Measurements from ENCODE around the gene IRX3. TPM values are rescaled to one million over a fixed set of nuclear protein-coding genes. Genes with fewer than 3 reads are reported as not detected.

IRX3 gene
- total RNA-seq, 1 experiment from 2014 or later, result 2.4 TPM

GRCh38 chr16:54331241-54332002, 44.8 kb upstream of the IRX3 start:
- no peaks in the 10 kb centered on the region for H3K79me1 ChIP-seq (ENCODE audit: insufficient read depth, low read depth, low read length, poor library complexity, severe bottlenecking)
- H3K14ac ChIP-seq (ENCODE audit: insufficient read depth, low read length), result no peak overlapping the region
- no peak overlapping the region for H4K91ac ChIP-seq (ENCODE audit: insufficient read length, low read depth, low read length)
- H3K9me3 ChIP-seq (ENCODE audit: control insufficient read depth, low read depth, low read length), result no peaks in the 10 kb centered on the region
- H3K4me1 ChIP-seq (ENCODE audit: insufficient read depth, low read length), result peaks cover 5% of the 10 kb centered on the region; the same call in 1 of the 2 replicates
- H3K56ac ChIP-seq (ENCODE audit: insufficient read length, low read depth, low read length), result no peak overlapping the region
- H3K27ac ChIP-seq (ENCODE audit: insufficient read length, low read depth, low read length), result peak overlapping the region; percentile 63
- Mint-ChIP-seq H3K36me3 (ENCODE audit: insufficient read depth in 1 of 3, low read depth in 3 of 3) (no peaks in the 10 kb centered on the region; a peak in 1 of 7 replicates), H3K27me3 (ENCODE audit: low read depth) (peaks cover 32% of the 10 kb centered on the region), H3K9me3 (no peaks in the 10 kb centered on the region), H3K4me1 (peaks cover 52 to 55% of the 10 kb centered on the region in 2 experiments), H3K4me3 (peak overlapping the region; percentile 9 to 50; a peak in 4 of 5 replicates), H3K27ac (peak overlapping the region; percentile 39 to 99 (median 95))
- no peaks in the 10 kb centered on the region for H4K20me1 ChIP-seq (ENCODE audit: control insufficient read depth, insufficient read depth, insufficient read length)
- no peak overlapping the region for H2AFZ ChIP-seq (ENCODE audit: low read length)
- no peak overlapping the region for H2BK120ac ChIP-seq (ENCODE audit: low read depth, low read length, poor library complexity, severe bottlenecking)
- H3K18ac ChIP-seq (ENCODE audit: insufficient read length, low read depth, low read length), result peak overlapping the region; percentile 31
- H3K27me3 ChIP-seq (ENCODE audit: insufficient read depth, low read length), result no peaks in the 10 kb centered on the region; the same call in 1 of the 2 replicates
- H2BK12ac ChIP-seq (ENCODE audit: insufficient read length, low read depth, low read length), result no peak overlapping the region
- H3K9ac ChIP-seq (ENCODE audit: extremely low read depth, insufficient read length, low read length), result no peak overlapping the region
- no peak overlapping the region for H3K23ac ChIP-seq (ENCODE audit: insufficient read length, low read depth, low read length)
- no peak overlapping the region for H4K8ac ChIP-seq (replicated peaks; ENCODE audit: insufficient read length, low read depth, low read length)
- H4K5ac ChIP-seq (ENCODE audit: insufficient read length, low read depth, low read length), result no peak overlapping the region
- H3K79me2 ChIP-seq (ENCODE audit: insufficient read depth, low read length), result no peaks in the 10 kb centered on the region
- H2AK5ac ChIP-seq (ENCODE audit: insufficient read length, low read length), result no peak overlapping the region
- no CpG with 5 or more reads among the region's 7 CpGs for WGBS (ENCODE audit: extremely low coverage, insufficient read length, low lambda C conversion rate)
- H3K23me2 ChIP-seq (ENCODE audit: insufficient read length, low read depth, low read length, poor library complexity, severe bottlenecking), result no peaks in the 10 kb centered on the region
- H2BK5ac ChIP-seq (ENCODE audit: insufficient read length, low read length), result no peak overlapping the region
- peak; percentile 75 for DNase-seq
- no peak overlapping the region for H2BK20ac ChIP-seq (ENCODE audit: low read depth, low read length, poor library complexity, severe bottlenecking)
- H3K4ac ChIP-seq (ENCODE audit: low read depth, low read length), result no peak overlapping the region
- no peak for TF ChIP-seq CTCF (conservative IDR thresholded peaks at IDR 0.05)
- H2BK15ac ChIP-seq (ENCODE audit: low read depth, low read length), result no peak overlapping the region
- H3T11ph ChIP-seq (ENCODE audit: low read length), result no peak overlapping the region
- peak overlapping the region; percentile 19 for H3K4me2 ChIP-seq (ENCODE audit: insufficient read depth, insufficient read length, low read length)
